K562 (cell line): ENCODE results near the gene IFNAR2. TPM values are rescaled to one million over a fixed set of nuclear protein-coding genes. Genes with fewer than 3 reads are reported as not detected.
A peak's percentile ranks its signal among the peaks of the same experiment; 100 is the strongest.

Experiments
- ERF ChIP-seq: fragments of 450-650 bp; formaldehyde crosslinking; IDR thresholded peaks from 2 replicates; pipeline ENCODE4 v1.4.0; 2020; ENCODE audit warnings: mild to moderate bottlenecking, mixed read lengths
- FOS ChIP-seq: IDR thresholded peaks from 3 replicates; pipeline ENCODE4 v1.6.1; 2011; ENCODE audit not compliant: insufficient read length; ENCODE audit errors: extremely low read depth
- FOXJ3 ChIP-seq: sonication (generic); formaldehyde crosslinking; IDR thresholded peaks from 2 replicates; pipeline ENCODE4 v1.4.0; 2020; ENCODE audit warnings: mild to moderate bottlenecking, missing genetic modification reagents
- GTF2E2 ChIP-seq: fragments of 200-800 bp; sonication (Bioruptor generic); IDR thresholded peaks from 2 replicates; pipeline ENCODE4 v1.6.1; 2016; ENCODE audit warnings: missing genetic modification characterization, missing compliant biosample characterization
- HNRNPUL1 ChIP-seq: fragments of 200-400 bp; formaldehyde crosslinking; IDR thresholded peaks from 2 replicates; pipeline ENCODE4 v1.6.1; 2017; ENCODE audit warnings: low read length
- KAT2B ChIP-seq: IDR thresholded peaks from one replicate; pipeline ENCODE4 v1.6.1; 2012; ENCODE audit warnings: low read depth, mild to moderate bottlenecking, control low read depth, inconsistent platforms, low read length, moderate library complexity
- POLR3A ChIP-seq: IDR thresholded peaks from 2 replicates; pipeline ENCODE4 v1.6.1; 2011; ENCODE audit warnings: borderline replicate concordance, mild to moderate bottlenecking, moderate library complexity; ENCODE audit not compliant: insufficient read length, insufficient read depth; ENCODE audit errors: extremely low read depth
- SMAD4 ChIP-seq: fragments of 250-450 bp; sonication (Bioruptor Pico); conservative IDR thresholded peaks from 2 replicates; pipeline ENCODE4 v1.8.0; 2021; ENCODE audit warnings: inconsistent platforms, mild to moderate bottlenecking, moderate library complexity
- polyA plus RNA-seq, 8 experiments: library from polyadenylated mRNA; depleted of rRNA in 4 of 8; stranded (reverse) in 5 of 8; unstranded in 3 of 8; fragments of >200 nt; fragmentation: Nextera tagmentation in 2 of 8; fragmentation: Illumina TruSeq in 1 of 8; extraction: Ambion mirVana in 2 of 8; extraction: Trizol in 1 of 8; gene quantifications; 2 replicates each; pipeline versions ENCODE4 v1.2.1 to v1.2.3, GENCODE V29; 2011 to 2014; ENCODE audit warnings: inconsistent platforms in 1 of 8, missing spikeins in 1 of 8
- total RNA-seq, 7 experiments: library from RNA; depleted of rRNA in 6 of 7; stranded (reverse); fragments of >200 nt in 6 of 7; fragmentation: Illumina TruSeq in 2 of 7; extraction: Trizol in 2 of 7; gene quantifications; 2 replicates each; pipeline versions ENCODE4 v1.2.1 to v1.2.3, GENCODE V29; 2011 to 2021; ENCODE audit warnings: low replicate concordance in 1 of 7
- TF ChIP-seq, protein P1 (sequence below): fragments of 450-650 bp; formaldehyde crosslinking; IDR thresholded peaks from 2 replicates; pipeline ENCODE4 v1.4.0; 2020; ENCODE audit warnings: mild to moderate bottlenecking, mixed read lengths
- TF ChIP-seq, protein P2 (sequence below): sonication (generic); formaldehyde crosslinking; IDR thresholded peaks from 2 replicates; pipeline ENCODE4 v1.8.1; 2023; ENCODE audit warnings: mild to moderate bottlenecking, missing genetic modification reagents
- TF ChIP-seq, protein P3 (sequence below): fragments of 250-450 bp; sonication (Bioruptor Pico); IDR thresholded peaks from 2 replicates; pipeline ENCODE4 v1.4.0; 2020; ENCODE audit warnings: borderline replicate concordance
- TF ChIP-seq, protein P4 (sequence below), 3 experiments: fragments of 200-800 bp in 1 of 3; fragments of 250-450 bp in 1 of 3; fragments of 450-650 bp in 1 of 3; sonication (Bioruptor Pico) in 1 of 3; sonication (Bioruptor generic) in 1 of 3; formaldehyde crosslinking in 1 of 3; IDR thresholded peaks; 2 replicates each; pipeline versions ENCODE4 v1.6.1 to v1.8.0; 2016 to 2022; ENCODE audit warnings: mild to moderate bottlenecking in 2 of 3, missing genetic modification characterization in 2 of 3, missing compliant biosample characterization in 1 of 3, moderate library complexity in 1 of 3
- TF ChIP-seq, protein P5 (sequence below): sonication (generic); formaldehyde crosslinking; IDR thresholded peaks from 2 replicates; pipeline ENCODE4 v1.8.0; 2022; ENCODE audit warnings: mild to moderate bottlenecking, missing genetic modification reagents
- TF ChIP-seq, protein P6 (sequence below): fragments of 250-450 bp; sonication (Bioruptor Pico); IDR thresholded peaks from 2 replicates; pipeline ENCODE4 v1.8.0; 2021; ENCODE audit warnings: mild to moderate bottlenecking, moderate library complexity

IFNAR2 gene
- total and polyA plus RNA-seq, 9 of the 15 experiments (the other 6 are each of a cell fraction or from before 2014, with no cell fraction given): 1.7 to 48.3 (median 8.4) TPM

DNA sequence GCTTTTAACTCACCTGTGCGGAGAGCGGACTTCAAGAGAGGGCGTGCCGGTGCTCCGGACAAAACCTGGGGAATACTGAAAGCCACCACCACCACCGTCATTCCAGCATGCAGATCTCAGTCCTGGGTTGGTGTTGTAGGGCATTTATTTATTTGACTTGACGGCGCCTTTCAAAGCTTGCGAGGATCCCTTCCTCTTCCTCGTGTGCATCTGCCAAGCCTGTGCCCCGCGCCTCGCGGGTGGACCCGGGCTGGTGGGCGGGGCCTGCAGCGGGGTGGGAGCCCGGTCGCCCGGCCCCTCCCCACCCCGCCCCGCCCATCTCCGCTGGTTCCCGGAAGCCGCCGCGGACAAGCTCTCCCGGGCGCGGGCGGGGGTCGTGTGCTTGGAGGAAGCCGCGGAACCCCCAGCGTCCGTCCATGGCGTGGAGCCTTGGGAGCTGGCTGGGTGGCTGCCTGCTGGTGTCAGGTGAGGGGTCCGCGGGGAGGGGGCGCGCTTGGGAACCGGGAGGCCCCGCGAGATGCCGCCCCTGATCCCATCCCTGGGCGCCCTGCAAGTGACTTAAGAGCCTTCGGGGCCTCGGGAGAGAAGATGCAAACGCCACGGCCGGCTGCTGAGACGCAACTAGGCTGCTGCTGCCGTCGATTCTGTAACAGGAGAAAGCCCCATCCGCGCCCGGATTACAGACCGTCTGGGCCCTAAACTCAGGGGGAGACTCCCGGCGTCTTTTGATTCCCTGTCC is 36.5 kb downstream of the IFNAR2 start, which contains the start of gene IL10RB (continued):
- TF ChIP-seq, protein P1, sequence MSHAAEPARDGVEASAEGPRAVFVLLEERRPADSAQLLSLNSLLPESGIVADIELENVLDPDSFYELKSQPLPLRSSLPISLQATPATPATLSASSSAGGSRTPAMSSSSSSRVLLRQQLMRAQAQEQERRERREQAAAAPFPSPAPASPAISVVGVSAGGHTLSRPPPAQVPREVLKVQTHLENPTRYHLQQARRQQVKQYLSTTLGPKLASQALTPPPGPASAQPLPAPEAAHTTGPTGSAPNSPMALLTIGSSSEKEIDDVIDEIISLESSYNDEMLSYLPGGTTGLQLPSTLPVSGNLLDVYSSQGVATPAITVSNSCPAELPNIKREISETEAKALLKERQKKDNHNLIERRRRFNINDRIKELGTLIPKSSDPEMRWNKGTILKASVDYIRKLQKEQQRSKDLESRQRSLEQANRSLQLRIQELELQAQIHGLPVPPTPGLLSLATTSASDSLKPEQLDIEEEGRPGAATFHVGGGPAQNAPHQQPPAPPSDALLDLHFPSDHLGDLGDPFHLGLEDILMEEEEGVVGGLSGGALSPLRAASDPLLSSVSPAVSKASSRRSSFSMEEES (CRISPR knock-in tag): no peak
- TF ChIP-seq, protein P2, sequence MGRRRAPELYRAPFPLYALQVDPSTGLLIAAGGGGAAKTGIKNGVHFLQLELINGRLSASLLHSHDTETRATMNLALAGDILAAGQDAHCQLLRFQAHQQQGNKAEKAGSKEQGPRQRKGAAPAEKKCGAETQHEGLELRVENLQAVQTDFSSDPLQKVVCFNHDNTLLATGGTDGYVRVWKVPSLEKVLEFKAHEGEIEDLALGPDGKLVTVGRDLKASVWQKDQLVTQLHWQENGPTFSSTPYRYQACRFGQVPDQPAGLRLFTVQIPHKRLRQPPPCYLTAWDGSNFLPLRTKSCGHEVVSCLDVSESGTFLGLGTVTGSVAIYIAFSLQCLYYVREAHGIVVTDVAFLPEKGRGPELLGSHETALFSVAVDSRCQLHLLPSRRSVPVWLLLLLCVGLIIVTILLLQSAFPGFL: no peak
- TF ChIP-seq SMAD4 (peak; percentile 58; the same call in 1 of the 2 replicates), GTF2E2 (tag) (no peak), KAT2B (no peak), FOS (no peak), ERF (CRISPR knock-in tag) (0 out of 2 replicates have a peak, but pooled peaks have one; percentile 61), FOXJ3 (CRISPR knock-in tag) (no peak), POLR3A (no peak), HNRNPUL1 (no peak)
- TF ChIP-seq, protein P3, sequence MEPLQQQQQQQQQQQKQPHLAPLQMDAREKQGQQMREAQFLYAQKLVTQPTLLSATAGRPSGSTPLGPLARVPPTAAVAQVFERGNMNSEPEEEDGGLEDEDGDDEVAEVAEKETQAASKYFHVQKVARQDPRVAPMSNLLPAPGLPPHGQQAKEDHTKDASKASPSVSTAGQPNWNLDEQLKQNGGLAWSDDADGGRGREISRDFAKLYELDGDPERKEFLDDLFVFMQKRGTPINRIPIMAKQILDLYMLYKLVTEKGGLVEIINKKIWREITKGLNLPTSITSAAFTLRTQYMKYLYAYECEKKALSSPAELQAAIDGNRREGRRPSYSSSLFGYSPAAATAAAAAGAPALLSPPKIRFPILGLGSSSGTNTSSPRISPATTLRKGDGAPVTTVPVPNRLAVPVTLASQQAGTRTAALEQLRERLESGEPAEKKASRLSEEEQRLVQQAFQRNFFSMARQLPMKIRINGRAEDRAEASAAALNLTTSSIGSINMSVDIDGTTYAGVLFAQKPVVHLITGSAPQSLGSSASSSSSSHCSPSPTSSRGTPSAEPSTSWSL (CRISPR knock-in tag): no peak
- TF ChIP-seq, protein P4, sequence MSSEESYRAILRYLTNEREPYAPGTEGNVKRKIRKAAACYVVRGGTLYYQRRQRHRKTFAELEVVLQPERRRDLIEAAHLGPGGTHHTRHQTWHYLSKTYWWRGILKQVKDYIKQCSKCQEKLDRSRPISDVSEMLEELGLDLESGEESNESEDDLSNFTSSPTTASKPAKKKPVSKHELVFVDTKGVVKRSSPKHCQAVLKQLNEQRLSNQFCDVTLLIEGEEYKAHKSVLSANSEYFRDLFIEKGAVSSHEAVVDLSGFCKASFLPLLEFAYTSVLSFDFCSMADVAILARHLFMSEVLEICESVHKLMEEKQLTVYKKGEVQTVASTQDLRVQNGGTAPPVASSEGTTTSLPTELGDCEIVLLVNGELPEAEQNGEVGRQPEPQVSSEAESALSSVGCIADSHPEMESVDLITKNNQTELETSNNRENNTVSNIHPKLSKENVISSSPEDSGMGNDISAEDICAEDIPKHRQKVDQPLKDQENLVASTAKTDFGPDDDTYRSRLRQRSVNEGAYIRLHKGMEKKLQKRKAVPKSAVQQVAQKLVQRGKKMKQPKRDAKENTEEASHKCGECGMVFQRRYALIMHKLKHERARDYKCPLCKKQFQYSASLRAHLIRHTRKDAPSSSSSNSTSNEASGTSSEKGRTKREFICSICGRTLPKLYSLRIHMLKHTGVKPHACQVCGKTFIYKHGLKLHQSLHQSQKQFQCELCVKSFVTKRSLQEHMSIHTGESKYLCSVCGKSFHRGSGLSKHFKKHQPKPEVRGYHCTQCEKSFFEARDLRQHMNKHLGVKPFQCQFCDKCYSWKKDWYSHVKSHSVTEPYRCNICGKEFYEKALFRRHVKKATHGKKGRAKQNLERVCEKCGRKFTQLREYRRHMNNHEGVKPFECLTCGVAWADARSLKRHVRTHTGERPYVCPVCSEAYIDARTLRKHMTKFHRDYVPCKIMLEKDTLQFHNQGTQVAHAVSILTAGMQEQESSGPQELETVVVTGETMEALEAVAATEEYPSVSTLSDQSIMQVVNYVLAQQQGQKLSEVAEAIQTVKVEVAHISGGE (CRISPR knock-in tag; IDR thresholded peaks at IDR 0.05): peak in 1 of 3 experiments; percentile 59; a peak in 2 of 6 replicates
- TF ChIP-seq, protein P5, sequence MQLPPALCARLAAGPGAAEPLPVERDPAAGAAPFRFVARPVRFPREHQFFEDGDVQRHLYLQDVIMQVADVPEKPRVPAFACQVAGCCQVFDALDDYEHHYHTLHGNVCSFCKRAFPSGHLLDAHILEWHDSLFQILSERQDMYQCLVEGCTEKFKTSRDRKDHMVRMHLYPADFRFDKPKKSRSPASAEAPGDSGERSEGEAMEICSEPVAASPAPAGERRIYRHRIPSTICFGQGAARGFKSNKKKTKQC (CRISPR knock-in tag): no peak
- TF ChIP-seq, protein P6, sequence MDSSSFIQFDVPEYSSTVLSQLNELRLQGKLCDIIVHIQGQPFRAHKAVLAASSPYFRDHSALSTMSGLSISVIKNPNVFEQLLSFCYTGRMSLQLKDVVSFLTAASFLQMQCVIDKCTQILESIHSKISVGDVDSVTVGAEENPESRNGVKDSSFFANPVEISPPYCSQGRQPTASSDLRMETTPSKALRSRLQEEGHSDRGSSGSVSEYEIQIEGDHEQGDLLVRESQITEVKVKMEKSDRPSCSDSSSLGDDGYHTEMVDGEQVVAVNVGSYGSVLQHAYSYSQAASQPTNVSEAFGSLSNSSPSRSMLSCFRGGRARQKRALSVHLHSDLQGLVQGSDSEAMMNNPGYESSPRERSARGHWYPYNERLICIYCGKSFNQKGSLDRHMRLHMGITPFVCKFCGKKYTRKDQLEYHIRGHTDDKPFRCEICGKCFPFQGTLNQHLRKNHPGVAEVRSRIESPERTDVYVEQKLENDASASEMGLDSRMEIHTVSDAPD (CRISPR knock-in tag): no peak
